HG02840 (cell line): ENCODE results near the gene LANCL3.
"Not testable (repeated sequence)": the region's sequence is repeated elsewhere in the genome, so short reads cannot be mapped to it uniquely, and the experiment has no call there.

Experiments used
- ATAC-seq: cut with Tn5 transposase; IDR thresholded peaks from one replicate; pipeline ENCODE4 v1.9.1; 2021; ENCODE audit warnings: mild to moderate bottlenecking, moderate library complexity, moderate number of reproducible peaks; ENCODE audit not compliant: unreplicated experiment, low FRiP score

LANCL3 gene

GRCh38 chrX:37609727-37610126 lies 38.3 kb downstream of the LANCL3 start:
- ATAC-seq: no peak

- ATAC-seq: no peak
Measured at GRCh38 chrX:37613933-37614332, 42.5 kb downstream of the LANCL3 start.

GRCh38 chrX:37627602-37628001 lies 56.1 kb downstream of the LANCL3 start:
- ATAC-seq: no peak

GRCh38 chrX:37638047-37638446 lies 66.6 kb downstream of the LANCL3 start:
- no peak for ATAC-seq

- ATAC-seq: no peak
Measured at GRCh38 chrX:37640142-37640541, 68.7 kb downstream of the LANCL3 start.

GRCh38 chrX:37641859-37642258 lies 70.4 kb downstream of the LANCL3 start:
- no peak for ATAC-seq

- ATAC-seq: no peak
Measured at GRCh38 chrX:37644381-37645305, 73.2 kb downstream of the LANCL3 start.

- no peak for ATAC-seq
Measured at GRCh38 chrX:37646254-37646653, 74.8 kb downstream of the LANCL3 start.

- not testable (repeated sequence) for ATAC-seq
Measured at GRCh38 chrX:37650879-37651278, 79.4 kb downstream of the LANCL3 start.

- no peak for ATAC-seq
Measured at GRCh38 chrX:37651921-37652452, 80.5 kb downstream of the LANCL3 start.

- ATAC-seq: no peak
Measured at GRCh38 chrX:37652589-37653231, 81.2 kb downstream of the LANCL3 start.

- ATAC-seq: no peak
Measured at GRCh38 chrX:37653397-37654085, 82.1 kb downstream of the LANCL3 start.

- ATAC-seq: no peak
Measured at GRCh38 chrX:37658343-37659030, 87.0 kb downstream of the LANCL3 start.

GRCh38 chrX:37659047-37659446 lies 87.6 kb downstream of the LANCL3 start:
- no peak for ATAC-seq

GRCh38 chrX:37662181-37662580 lies 90.7 kb downstream of the LANCL3 start:
- ATAC-seq: no peak

GRCh38 chrX:37666516-37666915 lies 95.1 kb downstream of the LANCL3 start:
- no peak for ATAC-seq

- no peak for ATAC-seq
Measured at GRCh38 chrX:37667141-37667540, 95.7 kb downstream of the LANCL3 start.

GRCh38 chrX:37672563-37672962 lies 101.1 kb downstream of the LANCL3 start:
- no peak for ATAC-seq

GRCh38 chrX:37676811-37677210 lies 105.3 kb downstream of the LANCL3 start:
- no peak for ATAC-seq

- no peak for ATAC-seq
Measured at GRCh38 chrX:37677243-37677642, 105.8 kb downstream of the LANCL3 start.
